IMR-90 (cell line): ENCODE results near the gene EIF6. TPM values are rescaled to one million over a fixed set of nuclear protein-coding genes. Genes with fewer than 3 reads are reported as not detected.
A peak's percentile ranks its signal among the peaks of the same experiment; 100 is the strongest.

Experiments used
- ATAC-seq: fragments of 200-7000 bp; cut with Tn5 transposase; 2 replicates; pipeline ENCODE4 v1.9.1; 2020; ENCODE audit warnings: low read depth, mild to moderate bottlenecking, moderate library complexity
- BruUV-seq: library from RNA; stranded (reverse); fragments of 400-500 nt; replicated peaks from 2 replicates; lab custom pipeline; 2021; lab: Mats Ljungman, UMichigan
- CTCF ChIA-PET: fragments of 300-600 bp; formaldehyde crosslinking; extraction: SDS; loops from one replicate; lab custom pipeline; 2021; ENCODE audit warnings: antibody characterized with exemption; lab: Yijun Ruan, JAX
- POLR2A ChIA-PET: fragments of 300-600 bp; sonication (Branson Sonifier 250); formaldehyde crosslinking; loops from one replicate; lab custom pipeline; 2022; ENCODE audit warnings: antibody characterized with exemption; ENCODE audit not compliant: unreplicated experiment; lab: Charles Lee
- DNase-seq: peaks from one replicate; pipeline ENCODE4 v3.0.0; 2013
- H2AFZ ChIP-seq: replicated peaks from 2 replicates; pipeline ENCODE3; 2013; ENCODE audit warnings: low read length, mild to moderate bottlenecking; ENCODE audit not compliant: poor library complexity
- H2AK5ac ChIP-seq: 2 replicates; pipeline ENCODE4 v1.6.1; 2013; ENCODE audit warnings: low read depth, low read length, inconsistent platforms
- H2AK9ac ChIP-seq: replicated peaks from 2 replicates; pipeline ENCODE3; 2013; ENCODE audit warnings: mild to moderate bottlenecking, low read depth, low read length, moderate library complexity; ENCODE audit not compliant: poor library complexity
- H2BK120ac ChIP-seq: 2 replicates; pipeline ENCODE4 v1.6.1; 2013; ENCODE audit warnings: low read depth, low read length, inconsistent platforms
- H2BK15ac ChIP-seq: 3 replicates; pipeline ENCODE4 v1.6.1; 2013; ENCODE audit warnings: low read depth, low read length, inconsistent platforms
- H2BK20ac ChIP-seq: 2 replicates; pipeline ENCODE4 v1.6.1; 2013; ENCODE audit warnings: low read depth, mild to moderate bottlenecking, inconsistent platforms, low read length, moderate library complexity
- H2BK5ac ChIP-seq: 2 replicates; pipeline ENCODE4 v1.6.1; 2013; ENCODE audit warnings: mild to moderate bottlenecking, low read depth, low read length, inconsistent platforms; ENCODE audit not compliant: poor library complexity, severe bottlenecking
- H3K14ac ChIP-seq: replicated peaks from 2 replicates; pipeline ENCODE4 v1.6.1; 2013; ENCODE audit warnings: low read depth, low read length, inconsistent platforms
- H3K18ac ChIP-seq: 2 replicates; pipeline ENCODE4 v1.6.1; 2013; ENCODE audit warnings: low read depth, low read length, control low read depth
- H3K23ac ChIP-seq: 2 replicates; pipeline ENCODE4 v1.6.1; 2013; ENCODE audit warnings: low read depth, low read length, inconsistent platforms
- H3K27ac ChIP-seq: 2 replicates; pipeline ENCODE4 v1.5.1; 2013; ENCODE audit warnings: mild to moderate bottlenecking, control low read depth, low read length; ENCODE audit not compliant: insufficient read depth
- H3K27me3 ChIP-seq: 2 replicates; pipeline ENCODE4 v1.6.1; 2013; ENCODE audit warnings: low read length; ENCODE audit not compliant: control insufficient read depth, insufficient read depth
- H3K36me3 ChIP-seq: 2 replicates; pipeline ENCODE4 v1.6.1; 2013; ENCODE audit warnings: low read length, mixed read lengths; ENCODE audit not compliant: control insufficient read depth, insufficient read depth
- H3K4ac ChIP-seq: 2 replicates; pipeline ENCODE4 v1.6.1; 2013; ENCODE audit warnings: low read depth, low read length, inconsistent platforms
- H3K4me1 ChIP-seq: 2 replicates; pipeline ENCODE4 v1.6.1; 2013; ENCODE audit warnings: low read length, mixed read lengths; ENCODE audit not compliant: control insufficient read depth, insufficient read depth
- H3K4me2 ChIP-seq: 2 replicates; pipeline ENCODE4 v1.6.1; 2013; ENCODE audit warnings: low read depth, mild to moderate bottlenecking, control low read depth, low read length, moderate library complexity
- H3K4me3 ChIP-seq: 2 replicates; pipeline ENCODE4 v1.5.1; 2013; ENCODE audit warnings: low read depth, mild to moderate bottlenecking, control low read depth, low read length, moderate library complexity; ENCODE audit not compliant: insufficient read depth
- H3K56ac ChIP-seq: 2 replicates; pipeline ENCODE4 v1.6.1; 2013; ENCODE audit warnings: low read length, inconsistent platforms; ENCODE audit not compliant: insufficient read depth; ENCODE audit errors: extremely low read depth
- H3K79me1 ChIP-seq, 2 experiments: 2 replicates each; pipeline ENCODE4 v1.6.1; 2013; ENCODE audit warnings: low read length in 2 of 2, inconsistent platforms in 1 of 2, low read depth in 1 of 2
- H3K9ac ChIP-seq: 2 replicates; pipeline ENCODE4 v1.6.1; 2013; ENCODE audit warnings: low read depth, low read length, control low read depth
- H3K9me1 ChIP-seq: 2 replicates; pipeline ENCODE4 v1.6.1; 2013; ENCODE audit warnings: low read length, inconsistent platforms; ENCODE audit not compliant: insufficient read depth
- H3K9me3 ChIP-seq: 2 replicates; pipeline ENCODE4 v1.6.1; 2013; ENCODE audit warnings: low read length; ENCODE audit not compliant: control insufficient read depth, insufficient read depth
- H4K20me1 ChIP-seq: 2 replicates; pipeline ENCODE4 v1.6.1; 2013; ENCODE audit warnings: low read length, inconsistent platforms; ENCODE audit not compliant: insufficient read depth
- H4K5ac ChIP-seq: 2 replicates; pipeline ENCODE4 v1.6.1; 2013; ENCODE audit warnings: mild to moderate bottlenecking, low read depth, low read length, control low read depth
- H4K8ac ChIP-seq, 2 experiments: 2 replicates each; pipeline ENCODE4 v1.6.1; 2013; ENCODE audit warnings: low read depth in 2 of 2, low read length in 2 of 2, control low read depth in 1 of 2, inconsistent platforms in 1 of 2
- H4K91ac ChIP-seq: 2 replicates; pipeline ENCODE4 v1.6.1; 2013; ENCODE audit warnings: low read depth, low read length, inconsistent platforms; ENCODE audit not compliant: insufficient read depth
- BHLHE40 ChIP-seq: fragments of 150-350 bp; IDR thresholded peaks from 2 replicates; pipeline ENCODE4 v1.6.1; 2016; ENCODE audit warnings: mild to moderate bottlenecking, low read depth, low read length
- CEBPB ChIP-seq: IDR thresholded peaks from 2 replicates; pipeline ENCODE4 v1.6.1; 2012; ENCODE audit warnings: low read depth, low read length, improper control_type of control experiment
- CHD1 ChIP-seq: IDR thresholded peaks from 2 replicates; pipeline ENCODE4 v1.6.1; 2012; ENCODE audit warnings: low read depth, low read length, improper control_type of control experiment
- MAFK ChIP-seq: IDR thresholded peaks from 2 replicates; pipeline ENCODE4 v1.6.1; 2012; ENCODE audit warnings: low read depth, low read length, improper control_type of control experiment
- MAZ ChIP-seq: IDR thresholded peaks from 2 replicates; pipeline ENCODE4 v1.6.1; 2012; ENCODE audit warnings: low read depth, mild to moderate bottlenecking, low read length, improper control_type of control experiment, moderate library complexity, borderline replicate concordance
- NFE2L2 ChIP-seq: fragments of 150-350 bp; IDR thresholded peaks from 2 replicates; pipeline ENCODE4 v1.6.1; 2016; ENCODE audit warnings: low read depth, mild to moderate bottlenecking, low read length
- POLR2A ChIP-seq: IDR thresholded peaks from 2 replicates; pipeline ENCODE4 v1.6.1; 2012; ENCODE audit warnings: mild to moderate bottlenecking, low read depth, low read length
- RAD21 ChIP-seq: IDR thresholded peaks from 2 replicates; pipeline ENCODE4 v1.6.1; 2012; ENCODE audit warnings: low read length, improper control_type of control experiment
- RCOR1 ChIP-seq: IDR thresholded peaks from 2 replicates; pipeline ENCODE4 v1.6.1; 2012; ENCODE audit warnings: mild to moderate bottlenecking, low read length, improper control_type of control experiment; ENCODE audit not compliant: insufficient replicate concordance
- RFX5 ChIP-seq: IDR thresholded peaks from 2 replicates; pipeline ENCODE4 v1.8.0; 2012; ENCODE audit warnings: low read depth, mild to moderate bottlenecking, low read length, moderate library complexity
- SMC3 ChIP-seq: fragments of 150-350 bp; IDR thresholded peaks from 2 replicates; pipeline ENCODE4 v1.6.1; 2016; ENCODE audit warnings: low read depth, mild to moderate bottlenecking, antibody characterized with exemption, low read length, moderate library complexity
- USF2 ChIP-seq: fragments of 150-350 bp; IDR thresholded peaks from 2 replicates; pipeline ENCODE4 v1.6.1; 2017; ENCODE audit warnings: mild to moderate bottlenecking, antibody characterized with exemption, low read length, low read depth
- WGBS, 2 experiments: methylation state at CpG; one replicate each; pipeline versions ENCODE4 v1.1.5 to v1.1.7; 2013; ENCODE audit warnings: missing lambda C conversion rate in 2 of 2; ENCODE audit not compliant: insufficient read length in 1 of 2; ENCODE audit errors: extremely low coverage in 2 of 2; 5-methylcytosine and 5-hydroxymethylcytosine counted together
- dilution Hi-C: fragments of 300-500 bp; cut with HindIII; formaldehyde crosslinking; loops from one replicate; pipeline ENCODE4 v1.14.3; 2018; ENCODE audit warnings: low sequenced_read_pairs; ENCODE audit not compliant: unreplicated experiment
- in situ Hi-C: fragments of 300-500 bp; cut with MboI; formaldehyde crosslinking; loops from 3 replicates; pipeline ENCODE4 v1.14.3; 2019; ENCODE audit warnings: low sequenced_read_pairs, inconsistent platforms, mixed read lengths
- intact Hi-C: fragments of 100-400 bp; cut with micrococcal nuclease; formaldehyde crosslinking; loops from 2 replicates; pipeline ENCODE4 v1.10.0; 2022
- polyA plus RNA-seq, 3 experiments: library from polyadenylated mRNA; depleted of rRNA; stranded (reverse); fragments of >200 nt; gene quantifications; 2 replicates each; pipeline ENCODE4 v1.2.3, GENCODE V29; 2012; ENCODE audit warnings: low replicate concordance in 1 of 3
- total RNA-seq: library from RNA; depleted of rRNA; stranded (reverse); fragments of >200 nt; gene quantifications from 2 replicates; pipeline ENCODE4 v1.2.3, GENCODE V29; 2012
- TF ChIP-seq, protein P1 (sequence below): fragments of 150-350 bp; IDR thresholded peaks from 2 replicates; pipeline ENCODE4 v1.6.1; 2016; ENCODE audit warnings: low read depth, mild to moderate bottlenecking, low read length, moderate library complexity, borderline replicate concordance
- TF ChIP-seq, protein P2 (sequence below): conservative IDR thresholded peaks from 2 replicates; pipeline ENCODE4 v1.5.1; 2012; ENCODE audit warnings: mild to moderate bottlenecking, low read depth, low read length, improper control_type of control experiment

Gene EIF6
- total and polyA plus RNA-seq, 2 of the 4 experiments (the other 2 are of a cell fraction): 215 to 227 TPM

DNA sequence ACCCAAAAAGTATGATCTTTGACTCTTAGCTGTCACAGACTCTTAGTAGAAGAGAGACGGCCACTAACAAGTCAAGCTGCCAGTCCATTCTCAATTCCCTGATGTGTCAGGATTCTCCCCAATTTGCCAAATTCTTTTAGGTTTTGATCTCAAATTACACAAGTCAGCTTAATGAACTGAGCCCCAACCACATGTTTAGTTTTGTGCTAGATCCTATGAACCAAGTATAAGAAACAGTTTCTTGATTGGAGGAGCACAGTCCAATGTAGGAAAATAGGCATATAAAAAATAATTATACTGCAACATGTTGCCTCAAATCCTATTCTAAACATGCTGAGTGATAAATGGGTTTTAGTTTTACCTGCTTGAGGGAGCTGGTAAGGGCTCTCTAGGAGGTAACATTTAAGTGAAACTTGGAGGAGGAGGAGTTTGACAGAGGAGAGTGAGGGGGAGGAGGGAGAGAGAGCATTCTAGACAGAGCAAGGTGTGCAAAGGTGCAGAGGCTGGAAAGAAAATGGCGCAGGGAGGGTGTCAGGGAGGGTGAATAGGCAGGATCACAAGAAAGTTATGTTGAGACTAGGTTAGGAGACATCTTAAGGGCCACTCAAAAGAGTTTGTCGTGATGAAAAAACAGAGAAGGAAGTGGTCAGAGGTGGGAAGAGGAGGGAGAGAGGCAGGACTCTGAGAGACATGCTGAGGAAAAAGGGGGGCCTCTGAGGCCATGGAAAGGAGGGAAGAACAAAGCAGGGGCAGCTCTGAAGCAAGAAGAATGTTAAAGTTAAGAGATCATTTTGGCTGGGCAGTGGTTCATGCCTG lies 30.5 kb upstream of the EIF6 start:
- peak overlapping the region; percentile 89 for H2BK20ac ChIP-seq
- H3K56ac ChIP-seq: 0 out of 2 replicates have a peak overlapping the region, but pooled peaks have one; percentile 38
- H4K91ac ChIP-seq: peak overlapping the region; percentile 94
- BruUV-seq: no TSS peak
- H3K27me3 ChIP-seq: no peaks in the 10 kb centered on the region
- H2AK9ac ChIP-seq: peak overlapping the region; percentile 17
- 84% methylated on average over 2 of the region's 3 CpGs; no CpG with 5 or more reads in 1 of the 2 experiments for WGBS, 2 experiments
- peak overlapping the region; percentile 86 for H3K4ac ChIP-seq
- H3K79me1 ChIP-seq: peaks cover 0 to 46% of the 10 kb centered on the region in 2 experiments; a peak in 2 of 4 replicates
- no peak overlapping the region for H3K4me2 ChIP-seq
- peaks cover 41% of the 10 kb centered on the region for H3K9me1 ChIP-seq
- peak overlapping the region; percentile 79 for H3K14ac ChIP-seq
- H2BK120ac ChIP-seq: peak overlapping the region; percentile 96
- H2AFZ ChIP-seq: no peak overlapping the region
- intact Hi-C loops: no loop called here
- no peaks in the 10 kb centered on the region for H4K20me1 ChIP-seq
- ChIA-PET CTCF (interaction anchor here (0.6 to 1.0 kb wide), 3 partner anchors 10 to 132 kb away, joined by 3 to 5 read pairs (median 3); no protein-coding TSS in a partner anchor), POLR2A (no interaction called here)
- peaks cover 44% of the 10 kb centered on the region for H3K4me1 ChIP-seq
- dilution Hi-C loops: no loop called here
- H4K5ac ChIP-seq: peak overlapping the region; percentile 78
- H3K36me3 ChIP-seq: no peaks in the 10 kb centered on the region
- H2BK5ac ChIP-seq: peak overlapping the region; percentile 89
- no peaks in the 10 kb centered on the region for H3K9me3 ChIP-seq
- H4K8ac ChIP-seq: peak overlapping the region; percentile 58 to 94; a peak in 3 of 4 replicates
- peak overlapping the region; percentile 93 for H2BK15ac ChIP-seq
- peak overlapping the region; percentile 90 for H3K27ac ChIP-seq
- DNase-seq (no peak), ATAC-seq (no peak)
- no peak for TF ChIP-seq CEBPB
- TF ChIP-seq CHD1: no peak
- TF ChIP-seq SMC3: no peak
- no peak for TF ChIP-seq MAFK
- TF ChIP-seq RFX5: no peak
- TF ChIP-seq, protein P1, sequence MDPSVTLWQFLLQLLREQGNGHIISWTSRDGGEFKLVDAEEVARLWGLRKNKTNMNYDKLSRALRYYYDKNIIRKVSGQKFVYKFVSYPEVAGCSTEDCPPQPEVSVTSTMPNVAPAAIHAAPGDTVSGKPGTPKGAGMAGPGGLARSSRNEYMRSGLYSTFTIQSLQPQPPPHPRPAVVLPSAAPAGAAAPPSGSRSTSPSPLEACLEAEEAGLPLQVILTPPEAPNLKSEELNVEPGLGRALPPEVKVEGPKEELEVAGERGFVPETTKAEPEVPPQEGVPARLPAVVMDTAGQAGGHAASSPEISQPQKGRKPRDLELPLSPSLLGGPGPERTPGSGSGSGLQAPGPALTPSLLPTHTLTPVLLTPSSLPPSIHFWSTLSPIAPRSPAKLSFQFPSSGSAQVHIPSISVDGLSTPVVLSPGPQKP: no peak
- no peak for TF ChIP-seq RCOR1
- no peak for TF ChIP-seq MAZ
- TF ChIP-seq NFE2L2: no peak
- TF ChIP-seq, protein P2, sequence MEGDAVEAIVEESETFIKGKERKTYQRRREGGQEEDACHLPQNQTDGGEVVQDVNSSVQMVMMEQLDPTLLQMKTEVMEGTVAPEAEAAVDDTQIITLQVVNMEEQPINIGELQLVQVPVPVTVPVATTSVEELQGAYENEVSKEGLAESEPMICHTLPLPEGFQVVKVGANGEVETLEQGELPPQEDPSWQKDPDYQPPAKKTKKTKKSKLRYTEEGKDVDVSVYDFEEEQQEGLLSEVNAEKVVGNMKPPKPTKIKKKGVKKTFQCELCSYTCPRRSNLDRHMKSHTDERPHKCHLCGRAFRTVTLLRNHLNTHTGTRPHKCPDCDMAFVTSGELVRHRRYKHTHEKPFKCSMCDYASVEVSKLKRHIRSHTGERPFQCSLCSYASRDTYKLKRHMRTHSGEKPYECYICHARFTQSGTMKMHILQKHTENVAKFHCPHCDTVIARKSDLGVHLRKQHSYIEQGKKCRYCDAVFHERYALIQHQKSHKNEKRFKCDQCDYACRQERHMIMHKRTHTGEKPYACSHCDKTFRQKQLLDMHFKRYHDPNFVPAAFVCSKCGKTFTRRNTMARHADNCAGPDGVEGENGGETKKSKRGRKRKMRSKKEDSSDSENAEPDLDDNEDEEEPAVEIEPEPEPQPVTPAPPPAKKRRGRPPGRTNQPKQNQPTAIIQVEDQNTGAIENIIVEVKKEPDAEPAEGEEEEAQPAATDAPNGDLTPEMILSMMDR: no peak
- TF ChIP-seq USF2: no peak
- no peak for TF ChIP-seq RAD21
- no peak for TF ChIP-seq BHLHE40
- no peak for TF ChIP-seq POLR2A
- H3K18ac ChIP-seq: peak overlapping the region; percentile 87
- in situ Hi-C loops: no loop called here
- H3K4me3 ChIP-seq: no peak overlapping the region
- peak overlapping the region; percentile 95 for H2AK5ac ChIP-seq
- no peak overlapping the region for H3K9ac ChIP-seq
- H3K23ac ChIP-seq: peak overlapping the region; percentile 71
